Activated CD4-positive, alpha-beta memory T cell treated with anti-CD3 and anti-CD28 coated beads, Interleukin-2, amount 10 ng/mL, durations not matched to agents 7 days and 5 days (primary cell): ENCODE data around the gene SFXN5. TPM values are rescaled to one million over a fixed set of nuclear protein-coding genes. Genes with fewer than 3 reads are reported as not detected.
"Not testable (repeated sequence)": the region's sequence is repeated elsewhere in the genome, so short reads cannot be mapped to it uniquely, and the experiment has no call there.

ENCODE experiments used
- CTCF ChIA-PET: fragments of 350-600 bp; sonication (Branson Sonifier 250); formaldehyde crosslinking; loops from one replicate; lab custom pipeline; 2021; ENCODE audit warnings: antibody characterized with exemption, inconsistent platforms; lab: Charles Lee
- POLR2A ChIA-PET: fragments of 350-600 bp; sonication (Branson Sonifier 250); formaldehyde crosslinking; loops from one replicate; lab custom pipeline; 2021; ENCODE audit warnings: antibody characterized with exemption; lab: Charles Lee
- DNase-seq: peaks from one replicate; pipeline ENCODE4 v3.0.0-alpha.2; 2020
- H3K27ac Mint-ChIP-seq: one replicate; pipeline ENCODE4 v1.8.0; 2021; ENCODE audit warnings: mild to moderate bottlenecking, mixed read lengths
- H3K27me3 Mint-ChIP-seq: one replicate; pipeline ENCODE4 v1.8.0; 2021; ENCODE audit warnings: mixed read lengths
- H3K36me3 Mint-ChIP-seq: one replicate; pipeline ENCODE4 v1.8.0; 2021; ENCODE audit warnings: low read depth, mixed read lengths
- H3K4me1 Mint-ChIP-seq: one replicate; pipeline ENCODE4 v1.8.0; 2021; ENCODE audit warnings: mixed read lengths
- H3K4me3 Mint-ChIP-seq: one replicate; pipeline ENCODE4 v1.8.0; 2021; ENCODE audit warnings: mild to moderate bottlenecking, mixed read lengths
- H3K9me3 Mint-ChIP-seq: one replicate; pipeline ENCODE4 v1.8.0; 2021; ENCODE audit warnings: mixed read lengths
- total RNA-seq, 2 experiments: library from RNA; stranded (reverse); gene quantifications; one replicate each; pipeline ENCODE4 v1.2.3, GENCODE V29; 2021

SFXN5 gene
- total RNA-seq, 2 experiments from 2014 or later, result 4.3 to 6.1 TPM

- H3K27ac Mint-ChIP-seq, result no peak overlapping the region
- H3K27me3 Mint-ChIP-seq, result peaks cover 79% of the 10 kb centered on the region
- POLR2A ChIA-PET, result interaction anchor here (2.1 kb wide), 1 partner anchor 14 kb away, joined by 5 read pairs; no protein-coding TSS in a partner anchor
- no peaks in the 10 kb centered on the region for H3K36me3 Mint-ChIP-seq
- no peaks in the 10 kb centered on the region for H3K9me3 Mint-ChIP-seq
- no peak for DNase-seq
- H3K4me1 Mint-ChIP-seq, result peaks cover 17% of the 10 kb centered on the region
- H3K4me3 Mint-ChIP-seq, result no peak overlapping the region
- CTCF ChIA-PET, result no interaction called here
These were observed 157.3 kb downstream of the SFXN5 start for GRCh38 chr2:72914206-72914559.

- POLR2A ChIA-PET, result interaction anchor here (2.1 kb wide), 1 partner anchor 14 kb away, joined by 5 read pairs; no protein-coding TSS in a partner anchor
- CTCF ChIA-PET, result no interaction called here
- H3K27ac Mint-ChIP-seq, result no peak overlapping the region
- DNase-seq, result no peak
- H3K9me3 Mint-ChIP-seq, result no peaks in the 10 kb centered on the region
- peaks cover 76% of the 10 kb centered on the region for H3K27me3 Mint-ChIP-seq
- no peak overlapping the region for H3K4me3 Mint-ChIP-seq
- H3K4me1 Mint-ChIP-seq, result peaks cover 16% of the 10 kb centered on the region
- no peaks in the 10 kb centered on the region for H3K36me3 Mint-ChIP-seq
These were observed 157.9 kb downstream of the SFXN5 start for GRCh38 chr2:72913486-72914205.

- Mint-ChIP-seq H3K9me3 (no peaks in the 10 kb centered on the region), H3K4me1 (peaks cover 7% of the 10 kb centered on the region), H3K36me3 (no peaks in the 10 kb centered on the region), H3K27ac (no peak overlapping the region), H3K4me3 (no peak overlapping the region), H3K27me3 (peaks cover 78% of the 10 kb centered on the region)
- ChIA-PET CTCF (interaction anchor here (0.9 to 1.4 kb wide), 2 partner anchors 18 to 23 kb away, joined by 3 read pairs; no protein-coding TSS in a partner anchor), POLR2A (no interaction called here)
- no peak for DNase-seq
These were observed 160.3 kb downstream of the SFXN5 start for GRCh38 chr2:72911256-72911655.

GRCh38 chr2:72908741-72909140 is 162.8 kb downstream of the SFXN5 start:
- Mint-ChIP-seq H3K27me3 (peaks cover 72% of the 10 kb centered on the region), H3K27ac (no peak overlapping the region), H3K36me3 (no peaks in the 10 kb centered on the region), H3K4me3 (no peak overlapping the region), H3K9me3 (no peaks in the 10 kb centered on the region), H3K4me1 (no peaks in the 10 kb centered on the region)
- CTCF ChIA-PET, result interaction anchor here (1.7 kb wide), 1 partner anchor 21 kb away, joined by 7 read pairs; the partner anchor contains the start of gene SPR
- DNase-seq, result no peak
- POLR2A ChIA-PET, result no interaction called here

GRCh38 chr2:72907369-72907768 is 164.1 kb downstream of the SFXN5 start:
- H3K4me3 Mint-ChIP-seq, H3K36me3 Mint-ChIP-seq, H3K27ac Mint-ChIP-seq, H3K4me1 Mint-ChIP-seq, POLR2A ChIA-PET, DNase-seq, H3K9me3 Mint-ChIP-seq: not testable (repeated sequence)
- CTCF ChIA-PET, result interaction anchor here (1.5 kb wide), 1 partner anchor 270 kb away, joined by 5 read pairs; no protein-coding TSS in a partner anchor
- peaks cover 75% of the 10 kb centered on the region for H3K27me3 Mint-ChIP-seq

GRCh38 chr2:72901426-72901825 is 170.1 kb downstream of the SFXN5 start:
- peaks cover 68% of the 10 kb centered on the region for H3K27me3 Mint-ChIP-seq
- POLR2A ChIA-PET, result no interaction called here

GRCh38 chr2:72900191-72900825 is 171.2 kb downstream of the SFXN5 start:
- ChIA-PET CTCF (no interaction called here), POLR2A (no interaction called here)
- no peaks in the 10 kb centered on the region for H3K36me3 Mint-ChIP-seq
- no peak overlapping the region for H3K27ac Mint-ChIP-seq
- H3K27me3 Mint-ChIP-seq, result peaks cover 68% of the 10 kb centered on the region
- H3K4me1 Mint-ChIP-seq, result peaks cover 3% of the 10 kb centered on the region
- H3K4me3 Mint-ChIP-seq, result no peak overlapping the region
- H3K9me3 Mint-ChIP-seq, result no peaks in the 10 kb centered on the region
- DNase-seq, result no peak

More at GRCh38 chr2:72901426-72901825, 170.1 kb downstream of the SFXN5 start:
- no peaks in the 10 kb centered on the region for H3K9me3 Mint-ChIP-seq
- CTCF ChIA-PET, result interaction anchor here (1.4 kb wide), 1 partner anchor 16 kb away, joined by 4 read pairs; no protein-coding TSS in a partner anchor
- no peaks in the 10 kb centered on the region for H3K36me3 Mint-ChIP-seq
- no peak overlapping the region for H3K4me3 Mint-ChIP-seq
- no peak for DNase-seq
- no peak overlapping the region for H3K27ac Mint-ChIP-seq
- H3K4me1 Mint-ChIP-seq, result no peaks in the 10 kb centered on the region

GRCh38 chr2:72898585-72898906 is 173.0 kb downstream of the SFXN5 start:
- H3K27ac Mint-ChIP-seq, result no peak overlapping the region
- no peak overlapping the region for H3K4me3 Mint-ChIP-seq
- H3K4me1 Mint-ChIP-seq, result peaks cover 4% of the 10 kb centered on the region
- no peak for DNase-seq
- H3K36me3 Mint-ChIP-seq, result no peaks in the 10 kb centered on the region
- POLR2A ChIA-PET, result no interaction called here
- CTCF ChIA-PET, result interaction anchor here (1.3 to 1.4 kb wide), 2 partner anchors 11 to 279 kb away, joined by 5 read pairs; partner anchors contain the start of gene SPR
- peaks cover 66% of the 10 kb centered on the region for H3K27me3 Mint-ChIP-seq
- H3K9me3 Mint-ChIP-seq, result no peaks in the 10 kb centered on the region

- CTCF ChIA-PET, result interaction anchor here (0.7 to 1.4 kb wide), 3 partner anchors 11 to 279 kb away, joined by 5 to 6 read pairs (median 5); partner anchors contain the start of gene SPR
- H3K9me3 Mint-ChIP-seq, result no peaks in the 10 kb centered on the region
- no peak overlapping the region for H3K27ac Mint-ChIP-seq
- peaks cover 4% of the 10 kb centered on the region for H3K4me1 Mint-ChIP-seq
- POLR2A ChIA-PET, result no interaction called here
- H3K36me3 Mint-ChIP-seq, result no peaks in the 10 kb centered on the region
- no peak overlapping the region for H3K4me3 Mint-ChIP-seq
- DNase-seq, result no peak
- H3K27me3 Mint-ChIP-seq, result peaks cover 61% of the 10 kb centered on the region
These were observed 173.5 kb downstream of the SFXN5 start for GRCh38 chr2:72897785-72898584.

GRCh38 chr2:72896446-72896845 is 175.1 kb downstream of the SFXN5 start:
- ChIA-PET CTCF (interaction anchor here (0.7 to 7.5 kb wide), 3 partner anchors 9 to 78 kb away, joined by 3 to 171 read pairs (median 3); partner anchors contain the start of gene SPR), POLR2A (no interaction called here)
- peaks cover 47% of the 10 kb centered on the region for H3K27me3 Mint-ChIP-seq
- no peak for DNase-seq
- no peaks in the 10 kb centered on the region for H3K9me3 Mint-ChIP-seq
- H3K36me3 Mint-ChIP-seq, result no peaks in the 10 kb centered on the region
- H3K27ac Mint-ChIP-seq, result no peak overlapping the region
- no peak overlapping the region for H3K4me3 Mint-ChIP-seq
- H3K4me1 Mint-ChIP-seq, result peaks cover 4% of the 10 kb centered on the region

GRCh38 chr2:72895759-72896281 is 175.7 kb downstream of the SFXN5 start:
- Mint-ChIP-seq H3K9me3 (no peaks in the 10 kb centered on the region), H3K4me3 (no peak overlapping the region), H3K27me3 (peaks cover 41% of the 10 kb centered on the region), H3K4me1 (peaks cover 4% of the 10 kb centered on the region), H3K36me3 (no peaks in the 10 kb centered on the region), H3K27ac (no peak overlapping the region)
- POLR2A ChIA-PET, result no interaction called here
- DNase-seq, result no peak
- CTCF ChIA-PET, result interaction anchor here (0.7 to 7.5 kb wide), 6 partner anchors 8 to 316 kb away, joined by 3 to 171 read pairs (median 4); partner anchors contain the start of genes EMX1 and SPR

GRCh38 chr2:72895154-72895553 is 176.4 kb downstream of the SFXN5 start:
- POLR2A ChIA-PET, result no interaction called here
- no peaks in the 10 kb centered on the region for H3K9me3 Mint-ChIP-seq
- H3K36me3 Mint-ChIP-seq, result no peaks in the 10 kb centered on the region
- H3K4me1 Mint-ChIP-seq, result peaks cover 4% of the 10 kb centered on the region
- H3K27ac Mint-ChIP-seq, result no peak overlapping the region
- no peak for DNase-seq
- CTCF ChIA-PET, result interaction anchor here (0.6 to 7.5 kb wide), 7 partner anchors 8 to 317 kb away, joined by 3 to 171 read pairs (median 5); no protein-coding TSS in a partner anchor
- H3K4me3 Mint-ChIP-seq, result no peak overlapping the region
- H3K27me3 Mint-ChIP-seq, result peaks cover 37% of the 10 kb centered on the region
